GM21381 (cell line): ENCODE data around the gene CLIC4.
"Not testable (repeated sequence)": the region's sequence is repeated elsewhere in the genome, so short reads cannot be mapped to it uniquely, and the experiment has no call there.

Experiments used
- ATAC-seq: cut with Tn5 transposase; IDR thresholded peaks from one replicate; pipeline ENCODE4 v1.9.1; 2021; ENCODE audit warnings: mild to moderate bottlenecking, moderate library complexity; ENCODE audit not compliant: unreplicated experiment

Gene CLIC4

DNA sequence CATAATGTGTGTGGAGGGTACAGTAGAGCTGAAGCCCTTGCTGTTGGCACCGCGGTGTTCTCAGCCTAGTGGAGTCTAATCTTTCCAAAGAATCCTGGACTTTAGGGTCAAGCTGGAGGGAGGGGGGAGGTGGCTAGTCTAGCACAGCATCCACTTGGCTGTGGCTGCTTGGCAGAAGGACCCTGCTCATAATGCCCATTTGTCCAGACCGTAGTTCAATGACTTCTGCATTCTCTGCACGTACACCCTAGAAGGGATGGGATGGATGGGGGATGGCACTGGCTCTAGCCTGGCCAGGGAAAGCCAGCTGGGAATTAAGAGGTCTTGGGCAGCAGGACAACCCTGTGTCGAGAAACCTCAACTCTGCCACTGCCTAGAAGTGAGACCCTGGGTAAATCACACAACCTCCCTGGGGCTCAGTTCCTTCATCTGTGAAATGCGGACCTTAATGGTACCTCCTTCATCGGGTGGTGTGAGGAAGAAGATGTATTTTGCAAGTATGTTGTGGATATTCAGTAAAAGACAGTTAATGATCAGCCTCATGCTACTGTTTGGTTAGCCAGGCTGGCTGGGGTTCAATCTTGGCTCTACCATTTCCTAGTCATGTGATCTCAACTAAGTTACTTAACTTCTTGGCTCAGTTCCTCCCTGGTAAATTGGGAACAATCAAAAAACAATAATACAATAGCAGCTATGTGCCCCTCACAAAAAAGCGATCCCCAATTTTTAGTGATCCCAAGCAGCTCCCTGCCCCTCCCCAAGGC, 27.2 kb upstream of the CLIC4 start:
- no peak for ATAC-seq

DNA sequence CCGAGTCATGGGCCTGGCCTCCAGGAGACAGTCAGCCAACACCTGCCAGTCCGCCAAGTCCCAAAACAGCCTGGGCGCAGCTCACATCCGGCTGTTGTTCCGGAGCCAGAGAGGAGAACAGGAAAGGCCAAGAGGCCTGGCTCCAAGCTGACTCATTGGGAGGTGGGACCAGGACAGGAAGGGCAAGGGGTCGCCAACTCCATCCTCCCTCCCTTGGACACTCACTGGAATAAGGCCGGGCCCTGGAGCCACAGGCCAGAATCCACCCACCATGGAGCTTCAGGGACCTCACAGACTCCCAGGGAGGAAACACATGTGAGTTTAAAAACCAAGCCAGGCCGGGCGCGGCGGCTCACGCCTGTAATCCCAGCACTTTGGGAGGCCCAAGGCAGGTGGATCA, 25.1 kb upstream of the CLIC4 start:
- no peak for ATAC-seq

DNA sequence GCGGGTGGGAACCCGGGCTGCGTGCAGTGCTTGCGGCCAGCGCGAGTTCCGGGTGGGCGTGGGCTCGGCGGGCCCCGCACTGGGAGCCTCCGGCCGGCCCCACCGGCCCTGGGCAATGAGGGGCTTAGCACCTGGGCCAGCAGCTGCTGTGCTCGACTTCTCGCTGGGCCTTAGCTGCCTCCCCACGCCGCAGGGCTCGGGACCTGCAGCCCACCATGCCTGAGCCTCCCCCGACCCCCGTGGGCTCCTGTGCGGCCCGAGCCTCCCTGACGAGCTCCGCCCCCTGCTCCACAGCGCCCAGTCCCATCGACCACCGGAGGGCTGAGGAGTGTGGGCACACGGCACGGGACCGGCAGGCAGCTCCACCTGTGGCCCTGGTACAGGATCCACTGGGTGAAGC, 23.7 kb upstream of the CLIC4 start:
- ATAC-seq, result no peak

DNA sequence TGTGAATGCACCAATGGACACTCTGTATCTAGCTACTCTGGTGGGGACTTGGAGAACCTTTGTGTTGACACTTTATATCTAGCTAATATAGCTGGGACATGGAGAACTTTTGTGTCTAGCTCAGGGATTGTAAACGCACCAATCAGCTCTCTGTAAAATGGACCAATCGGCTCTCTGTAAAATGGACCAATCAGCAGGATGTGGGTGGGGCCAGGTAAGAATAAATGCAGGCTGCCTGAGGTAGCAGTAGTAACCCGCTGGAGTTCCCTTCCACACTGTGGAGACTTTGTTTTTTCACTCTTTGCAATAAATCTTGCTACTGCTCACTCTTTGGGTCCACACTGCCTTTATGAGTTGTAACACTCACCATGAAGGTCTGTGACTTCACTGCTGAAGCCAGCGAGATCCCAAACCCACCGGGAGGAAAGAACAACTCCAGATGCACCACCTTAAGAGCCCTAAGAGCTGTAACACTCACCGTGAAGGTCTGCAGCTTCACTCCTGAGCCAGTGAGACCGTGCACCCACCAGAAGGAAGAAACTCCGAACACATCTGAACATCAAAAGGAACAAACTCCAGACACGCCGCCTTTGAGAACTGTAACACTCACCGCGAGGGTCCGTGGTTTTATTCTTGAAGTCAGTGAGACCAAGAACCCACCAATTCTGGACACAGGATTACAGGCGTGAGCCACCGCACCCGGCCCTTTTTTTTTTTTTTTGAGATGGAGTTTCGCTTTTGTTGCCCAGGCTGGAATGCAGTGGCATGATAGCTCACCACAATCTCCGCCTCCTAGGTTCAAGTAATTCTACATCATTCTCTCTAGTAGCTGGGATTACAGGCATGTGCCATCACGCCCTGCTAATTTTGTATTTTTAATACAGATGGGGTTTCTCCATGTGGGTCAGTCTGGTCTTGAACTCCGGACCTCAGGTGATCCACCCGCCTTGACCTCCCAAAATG, 22.9 kb upstream of the CLIC4 start:
- ATAC-seq, result not testable (repeated sequence)

DNA sequence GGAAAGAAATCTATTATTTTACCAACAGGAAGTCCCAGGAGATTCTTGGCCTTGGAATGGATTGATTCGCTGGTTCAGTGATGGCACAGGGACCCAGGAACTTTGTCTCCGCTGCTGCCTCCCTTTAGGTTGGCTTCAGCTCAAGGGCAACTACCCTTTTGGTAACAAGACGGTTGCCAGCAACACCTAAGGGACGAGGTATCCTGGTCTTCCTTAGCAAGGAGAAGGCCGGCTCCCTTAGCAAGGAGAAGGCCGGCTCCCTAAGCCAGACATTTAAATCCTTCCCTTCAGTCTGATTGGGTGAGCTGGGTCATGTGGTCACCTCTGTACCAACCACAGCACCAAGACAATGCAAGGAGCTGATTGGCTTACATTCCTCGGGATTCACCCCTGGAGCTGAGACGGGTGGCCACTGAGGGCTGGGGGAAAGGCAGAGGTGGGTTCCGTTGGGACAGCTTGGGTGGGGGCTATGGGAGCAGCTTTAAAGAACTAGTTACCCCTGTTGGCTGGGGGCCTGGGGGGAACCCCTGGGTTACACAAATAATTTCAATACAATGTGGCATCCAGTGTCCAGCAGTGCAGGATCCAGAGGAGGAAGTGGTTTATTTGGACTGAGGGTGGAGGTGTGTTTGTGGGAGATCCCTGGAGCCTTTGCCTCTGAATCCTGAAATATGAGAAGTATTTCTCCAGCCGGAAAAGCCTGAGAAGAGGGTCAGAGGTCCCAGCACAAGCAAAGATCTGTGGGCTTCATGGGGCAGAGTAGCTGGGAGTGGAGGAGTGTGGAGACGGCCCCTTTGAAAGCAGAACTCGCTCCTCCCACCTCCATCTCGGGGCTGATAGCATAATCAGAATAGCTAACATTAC, 20.7 kb upstream of the CLIC4 start:
- no peak for ATAC-seq

DNA sequence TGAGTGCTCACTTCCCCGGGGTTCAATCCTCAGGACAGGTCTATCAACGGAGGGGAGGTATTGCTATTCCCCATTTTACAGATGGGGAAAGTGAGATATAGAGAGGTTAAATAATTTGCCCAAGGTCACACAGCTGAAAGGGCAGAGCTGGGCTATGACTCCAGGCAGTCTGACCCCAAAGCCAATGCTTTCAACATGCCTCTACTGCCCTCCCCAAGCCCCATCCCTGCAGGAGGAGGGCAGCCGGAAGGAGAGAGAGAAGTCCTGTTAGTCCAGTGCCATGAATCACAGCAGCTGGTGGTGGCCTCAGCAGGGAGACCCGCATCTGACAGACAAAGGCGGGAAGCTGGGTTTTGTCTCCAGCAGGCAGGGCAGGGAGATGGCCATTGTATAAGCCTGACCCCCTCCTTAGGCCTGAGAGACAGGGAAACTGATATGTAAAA, 20.0 kb upstream of the CLIC4 start:
- ATAC-seq, result no peak

DNA sequence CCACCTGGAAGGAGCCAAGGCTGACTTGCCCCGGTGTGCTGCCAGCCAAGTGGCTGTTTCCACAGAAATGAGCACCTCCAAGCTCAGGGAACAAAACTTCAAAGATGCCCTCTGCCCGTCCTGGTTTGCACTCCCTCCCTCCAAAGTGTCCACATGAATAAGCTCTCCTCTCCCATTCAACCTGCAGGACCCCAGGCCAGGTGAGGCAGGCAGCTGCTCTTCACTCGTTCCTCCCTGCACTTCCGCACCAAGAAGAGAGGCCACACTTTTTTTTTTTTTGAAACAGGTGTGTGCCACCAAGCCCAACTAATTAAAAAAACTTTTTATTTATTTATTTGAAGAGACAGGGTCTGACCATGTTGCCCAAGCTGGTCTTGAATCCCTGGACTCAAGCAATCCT, 18.5 kb upstream of the CLIC4 start:
- ATAC-seq, result no peak

DNA sequence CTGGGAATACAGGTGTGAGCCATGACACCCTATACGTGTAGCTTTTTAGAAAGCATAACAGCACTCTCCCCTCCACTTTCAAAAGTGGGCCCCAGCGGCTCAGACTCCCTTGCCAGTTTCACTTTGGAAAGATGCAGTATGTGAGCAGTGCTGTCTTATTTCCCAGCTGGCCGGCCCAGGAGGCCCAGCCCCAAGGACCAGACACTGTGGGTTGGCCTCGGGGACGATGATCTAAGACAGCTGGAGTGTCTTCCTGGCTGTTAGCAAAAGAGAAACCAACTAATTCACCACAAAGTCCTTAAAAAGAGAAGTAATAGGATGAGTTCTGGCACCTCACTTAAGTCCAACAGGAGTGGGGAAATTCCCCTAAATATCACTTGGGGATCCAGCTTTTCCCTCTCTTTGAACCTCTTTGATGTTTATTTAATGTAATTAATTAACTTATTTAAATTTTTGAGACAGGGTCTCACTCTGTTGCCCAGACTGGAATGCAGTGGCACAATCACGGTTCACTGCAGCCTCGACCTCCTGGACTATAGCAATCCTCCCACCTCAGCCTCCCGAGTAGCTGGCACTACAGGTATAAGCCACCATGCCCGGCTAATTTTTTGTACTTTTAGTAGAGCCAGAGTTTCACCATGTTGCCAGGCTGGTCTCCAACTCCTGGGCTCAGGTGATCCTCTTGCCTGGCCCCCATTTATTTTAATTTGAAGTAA, 17.6 kb upstream of the CLIC4 start:
- ATAC-seq, result peak; percentile 65

DNA sequence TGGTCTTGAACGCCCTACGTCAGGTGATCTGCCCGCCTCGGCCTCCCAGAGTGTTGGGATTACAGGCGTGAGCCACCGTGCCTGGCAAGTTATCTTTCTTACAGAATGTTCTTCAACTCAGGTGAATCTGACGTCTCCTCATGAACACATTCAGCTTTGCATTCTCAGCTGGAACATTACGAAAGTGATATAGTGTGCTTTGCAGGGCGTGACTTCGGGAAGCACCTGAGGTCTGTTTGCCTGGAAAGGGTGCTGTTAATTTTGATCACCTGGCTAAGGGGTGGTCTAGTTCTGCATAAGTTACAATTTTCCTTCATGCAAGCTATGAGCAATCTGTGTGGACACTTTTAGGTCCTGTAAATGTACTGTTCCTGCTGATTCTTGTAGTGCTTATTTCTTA, 16.3 kb upstream of the CLIC4 start:
- no peak for ATAC-seq

DNA sequence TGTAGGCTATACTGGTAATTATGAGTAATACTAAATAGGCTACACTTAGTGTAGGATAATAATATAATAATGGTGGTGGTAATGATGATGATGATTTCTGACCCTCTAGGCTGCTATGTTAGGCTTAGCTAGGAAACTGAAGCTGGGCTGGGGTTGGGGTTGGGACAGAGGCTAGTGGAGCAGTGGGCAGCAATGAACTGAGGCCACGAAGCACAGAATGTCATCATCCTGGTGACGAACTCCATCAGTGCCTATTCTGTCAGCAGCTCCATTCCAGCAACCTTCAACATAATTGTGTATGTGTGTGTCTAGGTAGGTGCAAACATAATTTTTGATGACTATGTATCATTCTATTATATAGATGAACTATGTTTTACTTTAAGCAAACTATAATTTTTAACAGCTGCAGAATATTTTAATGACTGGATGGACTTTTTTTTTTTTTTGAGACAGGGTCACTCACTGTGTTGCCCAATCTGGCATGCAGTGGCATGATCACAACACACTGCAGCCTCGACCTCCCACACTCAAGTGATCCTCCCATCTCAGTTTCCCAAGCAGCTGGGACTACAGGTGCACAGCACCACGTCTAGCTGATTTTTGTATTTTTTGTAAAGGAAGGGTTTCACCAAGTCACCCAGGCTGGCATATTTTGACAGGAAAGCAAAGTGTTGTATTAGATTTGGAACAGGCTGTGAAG, 12.9 kb upstream of the CLIC4 start:
- no peak for ATAC-seq

DNA sequence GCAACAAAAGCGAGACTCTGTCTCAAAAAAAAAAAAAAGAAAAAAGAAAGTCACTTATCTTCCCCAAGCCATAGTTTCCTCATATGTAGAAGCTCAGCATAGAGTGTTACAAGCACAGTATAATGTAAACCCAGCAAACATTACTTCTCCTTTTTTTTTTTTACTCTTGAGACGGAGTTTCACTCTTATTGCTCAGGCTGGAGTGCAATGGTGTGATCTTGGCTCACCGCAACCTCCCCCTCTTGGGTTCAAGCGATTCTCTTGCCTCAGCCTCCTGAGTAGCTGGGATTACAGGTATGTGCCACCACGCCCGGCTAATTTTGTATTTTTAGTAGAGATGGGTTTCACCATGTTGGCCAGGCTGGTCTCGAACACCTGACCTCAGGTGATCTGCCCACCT, 11.9 kb upstream of the CLIC4 start:
- not testable (repeated sequence) for ATAC-seq

DNA sequence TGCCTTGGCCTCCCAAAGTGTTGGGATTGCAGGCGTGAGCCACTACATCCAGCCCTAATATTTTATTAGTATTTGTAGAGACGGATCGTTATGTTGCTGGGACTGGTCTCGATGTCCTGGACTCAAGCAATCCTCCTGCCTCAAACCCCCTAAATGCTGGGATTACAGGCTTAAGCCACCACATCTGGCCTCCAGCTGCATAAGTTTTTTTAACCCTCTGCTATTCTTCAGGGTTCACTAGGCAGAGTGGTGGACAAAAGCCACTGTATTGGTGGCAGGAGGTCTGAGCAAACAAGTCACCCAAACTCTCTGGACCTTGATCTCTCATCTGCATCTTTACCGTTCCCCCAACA, 10.1 kb upstream of the CLIC4 start:
- ATAC-seq, result no peak

DNA sequence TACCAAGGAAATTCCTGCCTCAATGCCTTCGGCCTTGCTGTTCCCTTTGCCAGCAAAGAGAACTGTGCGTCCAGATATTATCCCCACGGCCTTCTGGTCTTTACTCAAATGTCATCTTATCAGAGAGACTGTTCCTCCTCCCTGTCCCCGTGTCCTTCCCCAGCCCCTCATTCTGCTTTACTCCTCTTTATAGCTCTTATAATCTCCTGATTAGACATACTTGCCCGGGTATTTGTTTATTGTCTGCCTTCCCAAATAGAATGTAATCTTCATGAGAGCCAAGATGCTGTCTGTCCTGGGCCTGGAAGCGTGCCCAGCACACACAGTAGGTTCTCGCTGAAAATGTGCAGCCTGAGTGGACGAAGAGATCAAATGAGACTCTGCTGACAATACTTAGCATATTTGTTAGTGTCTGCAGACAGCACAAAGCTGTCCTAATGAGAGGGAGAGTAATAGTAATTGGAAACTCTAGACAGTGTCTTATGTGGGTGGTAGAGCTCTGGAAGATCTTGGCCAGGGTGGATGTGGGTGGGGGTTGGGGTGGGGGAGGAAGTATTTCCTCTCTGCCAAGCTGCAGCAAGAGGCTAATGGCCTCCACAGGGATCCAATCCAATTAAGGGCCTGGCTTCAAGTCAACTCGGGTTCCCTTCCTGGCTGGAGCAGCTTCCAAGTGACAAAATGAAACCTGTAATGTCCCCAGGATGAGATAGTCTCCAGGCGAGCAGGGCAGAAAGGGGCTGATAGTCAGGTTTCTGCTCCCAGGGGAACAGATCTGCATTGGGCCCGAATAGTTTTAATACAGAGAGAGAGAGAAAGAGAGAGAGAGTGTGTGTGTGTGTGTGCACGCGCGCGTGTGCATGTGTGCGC, 9.5 kb upstream of the CLIC4 start:
- no peak for ATAC-seq

DNA sequence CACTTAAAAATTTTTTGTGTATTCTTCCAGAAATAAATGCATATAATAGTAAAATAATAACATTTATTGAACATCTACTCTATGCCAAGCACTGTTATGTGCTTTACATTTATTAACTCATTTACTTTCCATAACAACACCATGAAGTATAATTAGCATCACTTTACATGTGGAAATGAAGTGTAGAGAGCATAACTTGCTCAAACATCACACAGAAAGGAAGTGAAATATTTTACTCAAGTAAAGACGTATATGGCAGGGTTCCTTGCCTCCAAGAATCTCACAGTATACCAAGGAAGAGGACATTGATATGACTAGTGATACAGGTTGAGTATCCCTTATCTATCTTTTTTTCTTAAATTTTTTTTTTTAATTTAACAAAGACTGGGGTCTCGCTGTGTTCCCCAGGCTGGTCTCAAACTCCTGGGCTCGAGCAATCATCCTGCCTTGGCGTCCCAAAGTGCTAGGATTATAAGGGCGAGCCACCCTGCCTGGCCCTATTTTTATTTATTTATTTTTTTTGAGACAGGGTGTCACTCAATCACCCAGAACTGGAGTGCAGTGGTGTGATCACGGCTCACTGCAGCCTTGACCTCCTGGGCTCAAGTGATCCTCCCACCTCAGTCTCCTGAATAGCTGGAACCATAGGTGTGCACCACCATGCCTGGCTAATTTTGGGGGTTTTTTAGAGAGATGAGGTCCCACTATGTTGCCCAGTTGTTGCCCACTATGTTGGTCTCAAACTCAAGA, 7.7 kb upstream of the CLIC4 start:
- ATAC-seq, result no peak

DNA sequence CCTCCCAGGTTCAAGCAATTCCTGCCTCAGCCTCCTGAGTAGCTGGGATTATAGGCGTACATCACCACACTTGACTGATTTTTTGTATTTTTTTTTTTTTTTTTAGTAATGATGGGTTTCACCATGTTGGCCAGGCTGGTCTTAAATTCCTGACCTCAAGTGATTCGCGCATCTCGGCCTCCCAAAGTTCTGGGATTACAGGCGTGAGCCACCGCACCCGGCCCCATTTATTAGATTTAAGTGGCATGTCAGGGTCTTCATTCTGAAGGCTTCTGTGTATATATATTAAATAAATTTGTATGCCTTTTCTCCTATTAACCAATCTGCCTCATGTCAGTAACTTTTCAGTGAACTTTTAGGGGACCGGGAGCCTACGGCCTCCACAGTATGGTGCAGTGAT, 6.0 kb upstream of the CLIC4 start:
- ATAC-seq, result no peak

DNA sequence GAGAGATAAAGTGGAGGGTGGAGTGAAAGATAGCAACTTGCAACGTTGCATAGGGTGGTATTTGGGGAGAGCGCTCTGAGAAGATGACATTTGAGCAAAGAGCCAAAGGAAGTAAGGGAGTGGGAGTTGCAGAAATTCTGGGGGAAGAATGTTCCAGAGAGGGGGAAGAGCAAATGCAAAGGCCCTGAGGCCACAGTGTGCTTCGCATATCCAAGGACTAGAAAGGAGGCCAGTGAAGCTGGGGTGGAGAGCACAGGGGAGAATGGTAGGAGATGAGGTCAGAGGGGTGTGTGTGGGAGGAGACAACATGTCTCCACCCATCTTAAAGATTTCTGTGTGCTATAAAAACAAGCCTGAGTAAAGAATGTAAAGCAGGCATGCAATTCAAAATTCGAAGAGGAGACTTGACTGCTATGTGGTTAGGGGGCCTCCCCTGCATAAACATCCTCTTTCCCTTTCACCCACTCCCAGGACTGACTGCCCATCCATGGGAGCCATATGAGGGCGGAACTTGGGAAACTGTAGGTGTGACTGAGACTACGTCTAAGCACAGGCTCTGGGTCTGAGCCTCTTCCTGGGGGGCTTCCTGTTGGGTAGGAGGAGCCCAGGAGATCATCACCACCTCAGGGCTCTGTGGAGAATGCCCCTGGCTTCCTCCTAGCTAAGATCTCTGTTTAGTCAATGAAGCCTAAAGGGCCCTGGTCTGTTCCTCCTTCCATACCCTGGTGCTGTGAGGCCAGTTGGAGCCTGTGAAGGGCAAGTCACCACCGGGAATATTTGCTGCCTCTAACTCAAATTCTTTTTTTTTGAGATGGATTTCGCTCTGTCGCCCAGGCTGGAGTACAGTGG, 2.9 kb upstream of the CLIC4 start:
- ATAC-seq, result no peak
